A549 (cell line): ENCODE measurements around the gene CD160. TPM values are rescaled to one million over a fixed set of nuclear protein-coding genes. Genes with fewer than 3 reads are reported as not detected.
A peak's percentile ranks its signal among the peaks of the same experiment; 100 is the strongest.
"Not testable (repeated sequence)": the region's sequence is repeated elsewhere in the genome, so short reads cannot be mapped to it uniquely, and the experiment has no call there.

Experiments used
- ATAC-seq, 2 experiments: fragments of 200-7000 bp in 1 of 2; fragments of >200 bp in 1 of 2; cut with Nextera tagmentation in 1 of 2; cut with Tn5 transposase in 1 of 2; 3 replicates each; pipeline versions ENCODE4 v1.8.0 to v1.9.1; 2018 to 2020; ENCODE audit warnings: mild to moderate bottlenecking in 1 of 2, moderate library complexity in 1 of 2
- CTCF ChIA-PET: fragments of 300-600 bp; sonication (Branson Sonifier 250); formaldehyde crosslinking; extraction: SDS; loops from one replicate; lab custom pipeline; 2021; ENCODE audit warnings: antibody characterized with exemption, inconsistent platforms; lab: Yijun Ruan, JAX
- POLR2A ChIA-PET: fragments of 350-600 bp; formaldehyde crosslinking; extraction: SDS; loops from one replicate; lab custom pipeline; 2021; ENCODE audit warnings: antibody characterized with exemption, inconsistent platforms; lab: Yijun Ruan, JAX
- DNase-seq, 2 experiments: peaks; one replicate each; pipeline versions ENCODE4 v3.0.0 to v3.0.0-alpha.2; 2011 to 2016; ENCODE audit warnings: low read depth in 1 of 2, low spot score in 1 of 2
- FAIRE-seq: peaks from 2 replicates; lab custom pipeline; 2011; peaks lifted over from hg19 to GRCh38; lab: Jason Lieb, UNC
- H3K27ac ChIP-seq, 2 experiments: fragments of >200 bp; sonication (Bioruptor Twin); formaldehyde crosslinking; 3 replicates each; pipeline ENCODE4 v1.5.1; 2016 to 2017
- H3K4me1 ChIP-seq: fragments of >200 bp; sonication (Bioruptor Twin); formaldehyde crosslinking; 3 replicates; pipeline ENCODE4 v1.6.1; 2016
- H3K4me2 ChIP-seq: fragments of >200 bp; sonication (Bioruptor Twin); formaldehyde crosslinking; 3 replicates; pipeline ENCODE4 v1.6.1; 2016
- H3K4me3 ChIP-seq: fragments of >200 bp; sonication (Bioruptor Twin); formaldehyde crosslinking; 3 replicates; pipeline ENCODE4 v1.5.1; 2016
- H3K9me3 ChIP-seq: fragments of >200 bp; sonication (Bioruptor Twin); formaldehyde crosslinking; 3 replicates; pipeline ENCODE4 v1.6.1; 2016
- CBX2 ChIP-seq: fragments of 200-600 bp; sonication (generic); IDR thresholded peaks from 2 replicates; pipeline ENCODE4 v1.6.1; 2016; ENCODE audit warnings: low read depth, mild to moderate bottlenecking, borderline replicate concordance
- GATA3 ChIP-seq: IDR thresholded peaks from 2 replicates; pipeline ENCODE4 v1.6.1; 2012; ENCODE audit warnings: borderline replicate concordance
- MAFK ChIP-seq: fragments of 450-650 bp; IDR thresholded peaks from 2 replicates; pipeline ENCODE4 v1.6.1; 2014; ENCODE audit not compliant: partially characterized antibody
- ZFP36 ChIP-seq: fragments of 450-650 bp; IDR thresholded peaks from 2 replicates; pipeline ENCODE4 v1.6.1; 2014; ENCODE audit warnings: borderline replicate concordance; ENCODE audit not compliant: partially characterized antibody
- ZSCAN20 ChIP-seq: fragments of 250-450 bp; sonication (Bioruptor Pico); IDR thresholded peaks from 2 replicates; pipeline ENCODE4 v1.8.0; 2022; ENCODE audit warnings: mild to moderate bottlenecking, moderate library complexity
- WGBS: methylation state at CpG from one replicate; pipeline ENCODE4 v1.1.6; 2017; ENCODE audit errors: missing lambda C conversion rate; 5-methylcytosine and 5-hydroxymethylcytosine counted together
- polyA plus RNA-seq, 4 experiments: library from polyadenylated mRNA; depleted of rRNA in 3 of 4; stranded (reverse); fragments of >200 nt; fragmentation: RNase III in 1 of 4; extraction: RNeasy Plus Mini Kit Qiagen cat#74134 plus additional on column Dnase treatment in 1 of 4; gene quantifications; 2 replicates in 3 of 4; 3 replicates in 1 of 4; pipeline ENCODE4 v1.2.3, GENCODE V29; 2011 to 2017
- TF ChIP-seq, protein P1 (sequence below): fragments of 150-350 bp; IDR thresholded peaks from 2 replicates; pipeline ENCODE4 v1.6.1; 2014; ENCODE audit warnings: low read depth, mild to moderate bottlenecking, low read length
- TF ChIP-seq, protein P2 (sequence below): fragments of >200 bp; sonication (Bioruptor Twin); formaldehyde crosslinking; IDR thresholded peaks from 3 replicates; pipeline ENCODE4 v1.5.1; 2016

CD160 gene
- polyA plus RNA-seq, 2 of the 4 experiments (the other 2 are of a cell fraction), result 0.05 TPM; not detected in 1

DNA sequence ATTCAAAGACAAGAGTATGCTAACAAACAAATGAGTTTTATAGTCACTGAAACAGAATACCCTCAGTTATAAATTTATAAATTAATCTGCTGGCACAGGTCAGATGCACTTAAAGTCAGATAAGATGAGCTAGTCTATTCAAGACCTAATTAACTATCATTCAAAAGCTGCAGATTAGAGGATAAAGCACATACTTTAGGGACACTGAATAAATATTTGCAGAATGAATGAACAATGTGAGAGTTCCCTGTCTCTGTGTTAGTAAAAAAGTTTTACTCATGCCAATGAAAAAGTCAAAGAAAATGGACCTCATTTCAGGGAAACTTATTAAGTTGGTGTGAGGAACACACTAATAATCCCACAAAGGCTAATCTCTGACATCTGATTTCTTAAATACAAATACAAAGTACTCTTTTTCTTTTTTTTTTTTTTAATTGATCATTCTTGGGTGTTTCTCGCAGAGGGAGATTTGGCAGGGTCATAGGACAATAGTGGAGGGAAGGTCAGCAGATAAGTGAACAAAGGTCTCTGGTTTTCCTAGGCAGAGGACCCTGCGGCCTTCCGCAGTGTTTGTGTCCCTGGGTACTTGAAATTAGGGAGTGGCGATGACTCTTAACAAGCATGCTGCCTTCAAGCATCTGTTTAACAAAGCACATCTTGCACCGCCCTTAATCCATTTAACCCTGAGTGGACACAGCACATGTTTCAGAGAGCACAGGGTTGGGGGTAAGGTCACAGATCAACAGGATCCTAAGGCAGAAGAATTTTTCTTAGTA is 46.5 kb downstream of the CD160 start:
- CTCF ChIA-PET, POLR2A ChIA-PET, H3K4me3 ChIP-seq, FAIRE-seq, DNase-seq: not testable (repeated sequence)
- peak in 1 of 2 experiments; percentile 63; a peak in 3 of 6 replicates for ATAC-seq
- peak overlapping the region; percentile 42 for H3K4me2 ChIP-seq
- H3K27ac ChIP-seq, result peak overlapping the region; percentile 22 to 47; a peak in 2 of 6 replicates
- H3K4me1 ChIP-seq, result peaks cover 20% of the 10 kb centered on the region
- H3K9me3 ChIP-seq, result peaks cover 11% of the 10 kb centered on the region
- TF ChIP-seq GATA3, result 0 out of 2 replicates have a peak, but pooled peaks have one; percentile 38
- WGBS, result 29% methylated on average over 4 of the region's 5 CpGs

DNA sequence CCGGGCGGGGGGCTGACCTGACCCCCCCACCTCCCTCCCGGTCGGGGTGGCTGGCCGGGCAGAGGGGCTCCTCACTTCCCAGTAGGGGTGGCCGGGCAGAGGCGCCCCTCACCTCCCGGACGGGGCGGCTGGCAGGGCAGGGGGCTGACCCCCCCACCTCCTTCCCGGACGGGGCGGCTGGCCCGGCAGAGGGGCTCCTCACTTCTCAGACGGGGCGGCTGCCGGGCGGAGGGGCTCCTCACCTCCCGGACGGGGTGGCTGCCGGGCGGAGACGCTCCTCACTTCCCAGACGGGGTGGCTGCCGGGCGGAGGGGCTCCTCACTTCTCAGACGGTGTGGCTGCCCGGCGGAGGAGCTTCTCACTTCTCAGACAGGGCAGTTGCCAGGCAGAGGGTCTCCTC is 47.6 kb downstream of the CD160 start:
- FAIRE-seq, POLR2A ChIA-PET, DNase-seq, CTCF ChIA-PET, H3K4me3 ChIP-seq, ATAC-seq, H3K27ac ChIP-seq, H3K9me3 ChIP-seq, H3K4me2 ChIP-seq: not testable (repeated sequence)
- WGBS, result 96% methylated on average over 9 of the region's 29 CpGs
- H3K4me1 ChIP-seq, result peaks cover 20% of the 10 kb centered on the region

DNA sequence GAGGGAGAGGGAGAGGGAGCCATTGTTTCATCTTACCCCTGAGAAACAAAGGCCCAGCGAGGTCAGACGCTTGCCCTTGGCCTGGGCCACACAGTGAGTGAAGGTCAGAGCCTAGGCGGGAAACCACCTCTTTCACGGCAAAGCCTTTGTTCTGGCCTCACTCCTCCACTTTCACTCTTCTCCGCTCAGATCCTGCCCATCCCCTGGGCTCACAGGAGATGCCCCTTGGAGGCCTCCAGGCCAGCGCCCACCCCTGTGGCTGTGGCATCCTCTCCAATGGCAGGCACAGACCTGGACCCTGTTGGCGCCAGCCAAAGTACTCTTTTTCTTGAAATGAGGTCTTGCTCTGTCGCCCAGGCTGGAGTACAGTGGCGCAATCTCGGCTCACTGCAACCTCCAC is 48.7 kb downstream of the CD160 start:
- H3K9me3 ChIP-seq, H3K4me3 ChIP-seq, H3K27ac ChIP-seq, CTCF ChIA-PET, H3K4me2 ChIP-seq, FAIRE-seq, POLR2A ChIA-PET, DNase-seq: not testable (repeated sequence)
- 96% methylated on average over 10 of the region's 10 CpGs for WGBS
- peaks cover 20% of the 10 kb centered on the region for H3K4me1 ChIP-seq
- peak in 1 of 2 experiments; percentile 33; a peak in 3 of 6 replicates for ATAC-seq

DNA sequence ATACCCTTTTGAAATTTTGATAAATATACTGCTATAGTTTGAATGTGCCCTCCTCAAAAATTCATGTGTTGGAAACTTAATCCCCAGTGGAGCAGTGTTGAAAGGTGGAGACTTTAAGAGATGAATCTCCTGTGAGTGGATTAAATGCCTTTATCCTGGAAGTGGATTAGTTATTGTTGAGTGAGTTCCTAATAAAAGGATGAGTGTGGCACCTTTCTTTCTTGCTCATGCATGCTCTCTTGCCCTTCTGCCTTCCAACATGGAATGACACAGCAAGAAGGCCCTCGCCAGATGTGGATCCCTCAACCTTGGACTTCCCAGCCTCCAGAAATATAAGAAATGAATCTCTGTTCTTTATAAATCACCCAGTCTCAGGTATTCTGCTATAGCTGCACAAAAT is 51.8 kb downstream of the CD160 start:
- H3K27ac ChIP-seq, result 0 out of 6 replicates have a peak overlapping the region, but pooled peaks of 1 of the 2 experiments have one; percentile 14
- H3K9me3 ChIP-seq, result no peaks in the 10 kb centered on the region
- H3K4me2 ChIP-seq, result no peak overlapping the region
- 81% methylated on average over 1 of the region's 1 CpG for WGBS
- FAIRE-seq, result no peak
- H3K4me1 ChIP-seq, result peaks cover 8% of the 10 kb centered on the region; the same call in 1 of the 3 replicates
- no peak overlapping the region for H3K4me3 ChIP-seq
- TF ChIP-seq ZFP36, result no peak
- no peak for TF ChIP-seq ZSCAN20 (CRISPR knock-in tag)
- POLR2A ChIA-PET, result no interaction called here
- DNase-seq, result no peak
- CTCF ChIA-PET, result interaction anchor here (0.5 kb wide), 1 partner anchor 22 kb away, joined by 3 read pairs; no protein-coding TSS in a partner anchor
- no peak for ATAC-seq

DNA sequence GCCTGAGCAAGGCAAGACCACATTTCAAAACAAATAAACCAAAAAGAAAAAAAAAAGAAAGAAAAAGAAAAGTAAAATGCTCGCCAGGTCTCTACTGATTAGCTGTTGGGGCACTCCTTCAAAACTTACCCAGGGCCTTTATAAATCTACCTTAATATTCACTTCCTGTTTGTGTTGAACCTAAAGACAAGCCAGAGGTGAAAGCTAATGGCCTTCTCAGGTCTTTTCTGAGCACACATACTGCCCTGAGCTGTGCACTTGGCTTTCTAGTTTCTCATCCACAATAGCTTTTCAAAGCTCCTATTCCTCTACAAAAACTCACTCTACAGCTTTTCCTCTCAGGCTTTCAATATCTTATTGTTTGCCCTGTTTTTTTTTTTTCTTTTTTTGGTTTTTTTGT is 54.1 kb downstream of the CD160 start:
- Histone ChIP-seq H3K4me3 (no peak overlapping the region), H3K4me2 (no peak overlapping the region), H3K4me1 (peaks cover 19% of the 10 kb centered on the region)
- POLR2A ChIA-PET, result no interaction called here
- no peak for DNase-seq
- CTCF ChIA-PET, result interaction anchor here (1.0 to 5.2 kb wide), 3 partner anchors 9 to 72 kb away, joined by 4 to 20 read pairs (median 4); partner anchors contain the start of gene NUDT17
- 96% methylated on average over 1 of the region's 1 CpG for WGBS
- TF ChIP-seq, protein P1, sequence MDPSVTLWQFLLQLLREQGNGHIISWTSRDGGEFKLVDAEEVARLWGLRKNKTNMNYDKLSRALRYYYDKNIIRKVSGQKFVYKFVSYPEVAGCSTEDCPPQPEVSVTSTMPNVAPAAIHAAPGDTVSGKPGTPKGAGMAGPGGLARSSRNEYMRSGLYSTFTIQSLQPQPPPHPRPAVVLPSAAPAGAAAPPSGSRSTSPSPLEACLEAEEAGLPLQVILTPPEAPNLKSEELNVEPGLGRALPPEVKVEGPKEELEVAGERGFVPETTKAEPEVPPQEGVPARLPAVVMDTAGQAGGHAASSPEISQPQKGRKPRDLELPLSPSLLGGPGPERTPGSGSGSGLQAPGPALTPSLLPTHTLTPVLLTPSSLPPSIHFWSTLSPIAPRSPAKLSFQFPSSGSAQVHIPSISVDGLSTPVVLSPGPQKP, result no peak
- TF ChIP-seq CBX2 (no peak), MAFK (no peak)
- TF ChIP-seq, protein P2, sequence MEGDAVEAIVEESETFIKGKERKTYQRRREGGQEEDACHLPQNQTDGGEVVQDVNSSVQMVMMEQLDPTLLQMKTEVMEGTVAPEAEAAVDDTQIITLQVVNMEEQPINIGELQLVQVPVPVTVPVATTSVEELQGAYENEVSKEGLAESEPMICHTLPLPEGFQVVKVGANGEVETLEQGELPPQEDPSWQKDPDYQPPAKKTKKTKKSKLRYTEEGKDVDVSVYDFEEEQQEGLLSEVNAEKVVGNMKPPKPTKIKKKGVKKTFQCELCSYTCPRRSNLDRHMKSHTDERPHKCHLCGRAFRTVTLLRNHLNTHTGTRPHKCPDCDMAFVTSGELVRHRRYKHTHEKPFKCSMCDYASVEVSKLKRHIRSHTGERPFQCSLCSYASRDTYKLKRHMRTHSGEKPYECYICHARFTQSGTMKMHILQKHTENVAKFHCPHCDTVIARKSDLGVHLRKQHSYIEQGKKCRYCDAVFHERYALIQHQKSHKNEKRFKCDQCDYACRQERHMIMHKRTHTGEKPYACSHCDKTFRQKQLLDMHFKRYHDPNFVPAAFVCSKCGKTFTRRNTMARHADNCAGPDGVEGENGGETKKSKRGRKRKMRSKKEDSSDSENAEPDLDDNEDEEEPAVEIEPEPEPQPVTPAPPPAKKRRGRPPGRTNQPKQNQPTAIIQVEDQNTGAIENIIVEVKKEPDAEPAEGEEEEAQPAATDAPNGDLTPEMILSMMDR, result no peak
- TF ChIP-seq, all 56 proteins: peak for 0
- Histone ChIP-seq H3K9me3 (no peaks in the 10 kb centered on the region), H3K27ac (0 out of 6 replicates have a peak overlapping the region, but pooled peaks of 1 of the 2 experiments have one; percentile 27)
- FAIRE-seq (no peak), ATAC-seq (no peak)
